CD4-positive, alpha-beta T cell (primary cell): ENCODE results near the gene FAM50A. TPM values are rescaled to one million over a fixed set of nuclear protein-coding genes. Genes with fewer than 3 reads are reported as not detected.
A peak's percentile ranks its signal among the peaks of the same experiment; 100 is the strongest.

Experiments
- ATAC-seq: fragments of 200-7000 bp; cut with Tn5 transposase; one replicate; pipeline ENCODE4 v1.10.0; 2022; ENCODE audit warnings: mild to moderate bottlenecking; ENCODE audit not compliant: poor library complexity
- CTCF ChIA-PET: fragments of 350-600 bp; sonication (Branson Sonifier 250); formaldehyde crosslinking; loops from one replicate; lab custom pipeline; 2021; ENCODE audit warnings: antibody characterized with exemption, inconsistent platforms; lab: Charles Lee
- POLR2A ChIA-PET: fragments of 350-600 bp; sonication (Branson Sonifier 250); formaldehyde crosslinking; loops from one replicate; lab custom pipeline; 2021; ENCODE audit warnings: antibody characterized with exemption, inconsistent platforms; lab: Charles Lee
- DNase-seq, 14 experiments: peaks; one replicate each; pipeline ENCODE4 v3.0.0-alpha.2; 2013 to 2020; ENCODE audit warnings: mixed read lengths in 2 of 14
- H3K27ac ChIP-seq, 2 donors: one replicate each; pipeline versions ENCODE4 v1.5.1 to v1.7.0; 2013; ENCODE audit warnings: low read length in 2 of 2, low read depth in 1 of 2, mild to moderate bottlenecking in 1 of 2
- H3K27me3 ChIP-seq, 2 experiments: 1 replicate in 1 of 2; 2 replicates in 1 of 2; pipeline versions ENCODE4 v1.6.1 to v1.7.0; 2013; ENCODE audit warnings: low read length in 2 of 2, control low read depth in 1 of 2, mild to moderate bottlenecking in 1 of 2, moderate library complexity in 1 of 2; ENCODE audit not compliant: insufficient read depth in 2 of 2, control insufficient read depth in 1 of 2
- H3K36me3 ChIP-seq: one replicate; pipeline ENCODE4 v1.6.1; 2013; ENCODE audit warnings: low read length, control low read depth; ENCODE audit not compliant: insufficient read depth
- H3K4me1 ChIP-seq: one replicate; pipeline ENCODE4 v1.6.1; 2013; ENCODE audit warnings: low read length, control low read depth; ENCODE audit not compliant: insufficient read depth
- H3K4me3 ChIP-seq: one replicate; pipeline ENCODE4 v1.5.1; 2013; ENCODE audit warnings: mild to moderate bottlenecking, low read length, moderate library complexity
- H3K9me3 ChIP-seq, 2 experiments: 1 replicate in 1 of 2; 2 replicates in 1 of 2; pipeline versions ENCODE4 v1.6.1 to v1.7.0; 2013; ENCODE audit warnings: low read length in 2 of 2, mild to moderate bottlenecking in 2 of 2, control low read depth in 1 of 2, moderate library complexity in 1 of 2; ENCODE audit not compliant: control insufficient read depth in 1 of 2, insufficient read depth in 1 of 2
- H3K27ac Mint-ChIP-seq: one replicate; pipeline ENCODE4 v1.8.0; 2020; ENCODE audit warnings: mixed read lengths
- H3K27me3 Mint-ChIP-seq: one replicate; pipeline ENCODE4 v1.8.0; 2021; ENCODE audit warnings: mixed read lengths
- H3K36me3 Mint-ChIP-seq: one replicate; pipeline ENCODE4 v1.8.0; 2021; ENCODE audit warnings: low read depth, mixed read lengths
- H3K4me1 Mint-ChIP-seq: one replicate; pipeline ENCODE4 v1.8.0; 2021; ENCODE audit warnings: low read depth, mixed read lengths
- H3K4me3 Mint-ChIP-seq: one replicate; pipeline ENCODE4 v1.8.0; 2020; ENCODE audit warnings: mild to moderate bottlenecking, mixed read lengths
- H3K9me3 Mint-ChIP-seq: one replicate; pipeline ENCODE4 v1.8.0; 2020; ENCODE audit warnings: mixed read lengths
- CTCF ChIP-seq: fragments of 200-600 bp; IDR thresholded peaks from one replicate; pipeline ENCODE4 v1.8.0; 2022; ENCODE audit warnings: antibody characterized with exemption, mild to moderate bottlenecking
- intact Hi-C, 2 experiments: fragments of 100-400 bp; cut with DNase I in 1 of 2; cut with micrococcal nuclease in 1 of 2; formaldehyde crosslinking; loops; one replicate each; pipeline versions ENCODE4 v1.15.1 to v1.9.0; 2023 to 2025; cut with DNase I, micrococcal nuclease
- total RNA-seq, 174 experiments: library from RNA in 2 of 174; stranded (reverse) in 2 of 174; gene quantifications; one replicate each; pipeline ENCODE4 v1.2.3 and lab custom pipeline; 2021 to 2026

The FAM50A gene
- total RNA-seq, 2 experiments from 2014 or later, result 42.3 to 49.4 TPM

- Histone ChIP-seq H3K9me3 (no peaks in the 10 kb centered on the region), H3K4me3 (peak within 1 kb of the TSS; percentile 72), H3K27ac (peak within 1 kb of the TSS; percentile 88 to 99), H3K27me3 (no peaks in the 10 kb centered on the region), H3K4me1 (peaks cover 27% of the 10 kb centered on the region), H3K36me3 (peaks cover 24% of the 10 kb centered on the region)
- ChIA-PET POLR2A (interaction anchor here (0.6 to 3.9 kb wide), 37 partner anchors 11 to 604 kb away, joined by 3 to 40 read pairs (median 4); partner anchors contain the start of genes ATP6AP1, DKC1, DNASE1L1 and EMD), CTCF (interaction anchor here (0.9 to 3.2 kb wide), 8 partner anchors 13 to 129 kb away, joined by 3 to 15 read pairs (median 3); partner anchors contain the start of genes SLC10A3 and TAFAZZIN)
- DNase-seq, result peak; percentile 76 to 96 (median 86)
- H3K36me3 Mint-ChIP-seq, result peaks cover 43% of the 10 kb centered on the region
- H3K27ac Mint-ChIP-seq, result peak within 1 kb of the TSS; percentile 99
- intact Hi-C loops, result loop anchor here in 1 of 2 experiments (5.0 kb wide), 1 partner anchor 134 kb away; no protein-coding TSS in a partner anchor
- no peaks in the 10 kb centered on the region for H3K27me3 Mint-ChIP-seq
- no peaks in the 10 kb centered on the region for H3K9me3 Mint-ChIP-seq
- H3K4me1 Mint-ChIP-seq, result peaks cover 22% of the 10 kb centered on the region
- peak; percentile 83 for ATAC-seq
- TF ChIP-seq CTCF, result no peak
- H3K4me3 Mint-ChIP-seq, result peak within 1 kb of the TSS; percentile 98
Measured at GRCh38 chrX:154397888-154398667, 45.9 kb upstream of the FAM50A start, which contains the start of gene RPL10. RPL10 (plus strand) TSS chrX:154398377; CDS start chrX:154398520, 143 bp downstream.

DNA sequence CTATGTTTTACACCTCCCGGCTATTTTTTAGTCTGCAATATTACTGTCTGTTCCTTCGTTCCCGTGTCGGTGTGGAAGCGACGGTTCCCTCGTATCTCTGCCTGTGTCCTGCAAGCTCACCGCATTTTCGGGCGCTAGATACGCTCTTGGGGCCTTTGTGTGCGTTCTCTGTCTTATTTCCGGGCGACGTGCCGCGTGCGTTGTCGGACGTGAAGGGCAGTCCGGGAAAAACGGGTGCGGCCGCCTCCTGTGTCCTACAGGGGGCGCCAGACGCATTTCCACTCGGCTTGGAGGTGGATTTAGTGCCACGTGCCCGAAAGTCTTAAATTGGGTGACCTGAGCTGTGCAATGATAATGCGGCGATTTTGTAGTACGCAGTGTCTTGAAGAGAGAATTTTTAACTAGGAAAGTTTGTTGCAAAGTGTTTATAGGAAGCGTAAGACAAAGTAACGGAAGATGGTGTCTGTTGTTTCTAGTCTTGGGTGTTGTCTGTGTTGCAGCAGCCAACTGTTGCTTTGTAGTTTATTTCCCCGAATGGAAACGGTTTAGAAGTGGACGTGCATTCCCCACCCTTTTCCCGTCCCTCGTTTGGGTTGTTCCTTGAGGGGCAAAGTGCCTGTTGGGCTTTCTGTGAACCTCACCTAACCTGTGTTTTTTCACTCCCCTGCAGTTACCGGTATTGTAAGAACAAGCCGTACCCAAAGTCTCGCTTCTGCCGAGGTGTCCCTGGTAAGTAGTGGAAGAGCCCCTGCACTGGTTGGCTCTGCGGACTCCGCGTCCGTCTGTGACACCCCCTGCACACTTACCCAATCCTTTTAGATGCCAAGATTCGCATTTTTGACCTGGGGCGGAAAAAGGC lies 45.0 kb upstream of the FAM50A start:
- Histone ChIP-seq H3K36me3 (peaks cover 24% of the 10 kb centered on the region), H3K27ac (peak overlapping the region; percentile 88 to 99), H3K4me3 (peak overlapping the region; percentile 72), H3K4me1 (peaks cover 27% of the 10 kb centered on the region), H3K27me3 (no peaks in the 10 kb centered on the region), H3K9me3 (no peaks in the 10 kb centered on the region)
- ChIA-PET CTCF (interaction anchor here (0.6 to 3.2 kb wide), 10 partner anchors 12 to 362 kb away, joined by 3 to 15 read pairs (median 3); partner anchors contain the start of genes SLC10A3 and TAFAZZIN), POLR2A (interaction anchor here (0.6 to 3.9 kb wide), 30 partner anchors 10 to 472 kb away, joined by 3 to 40 read pairs (median 4); partner anchors contain the start of genes ARHGAP4, ATP6AP1, DKC1 and DNASE1L1)
- DNase-seq (peak; percentile 73 to 91 (median 80)), ATAC-seq (peak; percentile 50)
- H3K9me3 Mint-ChIP-seq, result no peaks in the 10 kb centered on the region
- peak; percentile 74 for TF ChIP-seq CTCF
- no peaks in the 10 kb centered on the region for H3K27me3 Mint-ChIP-seq
- intact Hi-C loops, result loop anchor here in 1 of 2 experiments (5.0 kb wide), 1 partner anchor 133 kb away; no protein-coding TSS in a partner anchor
- peak overlapping the region; percentile 99 for H3K27ac Mint-ChIP-seq
- H3K36me3 Mint-ChIP-seq, result peaks cover 48% of the 10 kb centered on the region
- peak overlapping the region; percentile 98 for H3K4me3 Mint-ChIP-seq
- peaks cover 22% of the 10 kb centered on the region for H3K4me1 Mint-ChIP-seq
